Measurements from ENCODE around the gene SH3BP1. TPM values are rescaled to one million over a fixed set of nuclear protein-coding genes. Genes with fewer than 3 reads are reported as not detected.

Gene SH3BP1
- total RNA-seq, 1 donor from 2014 or later, result 1.3 TPM

GRCh38 chr22:37616201-37617083 lies 23.0 kb upstream of the SH3BP1 start:
- DNase-seq (ENCODE audit: low read depth in 2 of 2), result no peak

DNA sequence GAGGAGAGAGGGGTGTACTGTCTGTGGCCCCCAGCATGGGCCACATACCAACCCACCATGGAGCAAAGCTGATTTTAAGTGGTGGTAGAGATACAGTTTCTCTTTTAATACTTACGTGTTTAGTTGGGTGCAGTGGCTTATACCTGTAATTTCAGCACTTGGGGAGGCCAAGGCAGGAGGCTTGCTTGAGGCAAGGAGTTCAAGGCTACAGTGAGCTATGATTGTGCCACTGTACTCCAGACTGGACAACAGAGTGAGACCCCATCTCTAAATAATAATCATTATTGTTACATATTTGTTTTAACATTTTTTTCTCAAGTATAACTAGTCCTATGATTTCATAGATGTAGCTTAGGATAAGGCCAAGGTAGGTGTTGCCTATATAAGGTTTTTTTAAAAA lies 22.0 kb upstream of the SH3BP1 start:
- no peak for DNase-seq (ENCODE audit: low read depth in 2 of 2)

DNA sequence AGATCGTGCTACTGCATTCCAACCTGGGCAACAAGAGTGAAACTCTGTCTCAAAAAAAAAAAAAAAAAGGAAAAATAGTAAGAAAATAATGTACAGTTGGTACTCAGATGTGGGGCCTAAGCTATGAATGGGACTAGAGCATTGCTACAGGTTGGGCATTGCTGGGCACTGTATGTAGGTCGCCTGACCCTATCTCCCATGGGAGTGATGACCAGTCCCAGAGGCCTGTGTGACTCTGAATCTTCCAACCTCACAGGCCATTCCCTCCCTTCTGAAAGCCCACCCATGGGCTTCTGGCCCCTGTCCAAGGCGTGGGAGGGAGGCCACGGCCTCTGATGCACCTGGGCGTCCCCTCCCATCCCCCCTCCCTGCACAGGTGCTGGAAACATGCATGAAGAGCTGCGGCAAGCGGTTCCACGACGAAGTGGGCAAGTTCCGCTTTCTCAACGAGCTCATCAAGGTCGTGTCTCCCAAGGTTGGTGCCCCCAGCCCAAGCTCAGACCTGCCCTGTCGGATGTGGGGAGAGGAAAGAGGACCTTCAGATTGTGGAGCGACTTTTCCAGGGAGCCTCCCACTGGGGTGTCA lies 21.3 kb upstream of the SH3BP1 start:
- DNase-seq (ENCODE audit: low read depth in 2 of 2), result no peak

DNA sequence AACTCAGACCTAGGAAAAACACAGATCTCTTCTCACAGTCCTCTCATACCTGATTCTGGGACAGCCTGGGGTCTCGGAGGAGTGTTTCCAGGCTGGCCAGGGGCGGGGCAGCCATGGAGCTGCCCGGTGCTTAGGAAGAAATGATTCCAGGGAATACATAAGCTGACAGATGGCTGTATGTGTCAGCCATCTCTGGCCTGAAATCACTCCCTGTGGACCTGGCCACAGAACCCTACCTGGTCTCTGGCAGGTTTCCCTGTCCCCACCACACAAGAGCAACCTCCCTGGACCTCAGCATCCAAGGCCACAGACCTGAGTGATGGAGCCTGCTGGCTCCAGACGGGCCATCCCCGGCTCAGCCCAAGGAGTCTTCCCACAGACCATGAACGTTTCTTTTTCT lies 20.8 kb upstream of the SH3BP1 start:
- DNase-seq (ENCODE audit: low read depth in 2 of 2), result no peak

- no peak for DNase-seq (ENCODE audit: low read depth in 2 of 2)
Measured at GRCh38 chr22:37619991-37620390, 19.5 kb upstream of the SH3BP1 start.

DNA sequence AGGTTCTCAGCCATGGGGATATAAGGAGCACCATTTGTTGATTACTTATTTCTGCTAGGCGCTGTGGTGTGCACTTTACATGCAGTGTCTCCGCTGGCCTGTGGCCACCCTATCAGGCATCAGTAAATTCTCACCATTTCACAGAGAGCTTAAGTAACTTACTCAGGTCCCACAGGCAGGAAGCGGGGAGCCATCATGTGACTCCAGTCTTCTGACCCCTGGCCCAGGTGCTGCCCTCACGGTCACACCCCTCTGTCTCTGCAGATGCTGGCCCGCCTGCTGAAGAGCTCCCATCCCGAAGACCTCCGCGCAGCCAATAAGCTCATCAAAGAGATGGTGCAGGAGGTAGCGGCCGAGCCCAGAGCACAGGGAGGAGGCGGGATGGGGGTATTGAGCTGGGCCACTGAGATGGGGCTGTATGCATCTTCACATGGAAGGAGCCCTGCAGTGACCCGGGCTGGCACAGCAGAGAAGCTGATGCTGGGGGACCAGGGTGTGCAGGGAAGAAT lies 18.1 kb upstream of the SH3BP1 start:
- no peak for DNase-seq (ENCODE audit: low read depth in 2 of 2)

- peak in 1 of 2 donors; percentile 57 for DNase-seq (ENCODE audit: low read depth in 2 of 2)
Measured at GRCh38 chr22:37623075-37624016, 16.1 kb upstream of the SH3BP1 start.

DNA sequence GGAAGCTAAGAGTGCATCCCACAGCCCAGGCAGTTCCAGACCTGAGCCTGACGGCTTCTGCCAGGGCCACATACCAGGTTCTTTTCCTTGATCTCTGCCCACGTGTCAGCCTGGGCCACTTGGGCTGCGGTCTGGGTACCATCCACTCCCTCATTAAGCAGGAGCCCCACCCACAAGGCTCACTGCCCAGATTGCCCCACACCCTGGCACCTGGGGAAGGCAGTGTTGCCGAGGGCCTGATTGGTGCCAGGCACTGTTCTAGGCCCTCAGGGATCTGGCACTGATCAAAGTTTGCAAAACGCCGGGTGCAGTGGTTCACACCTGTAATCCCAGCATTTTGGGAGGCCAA lies 15.5 kb upstream of the SH3BP1 start:
- DNase-seq (ENCODE audit: low read depth in 2 of 2), result no peak

DNA sequence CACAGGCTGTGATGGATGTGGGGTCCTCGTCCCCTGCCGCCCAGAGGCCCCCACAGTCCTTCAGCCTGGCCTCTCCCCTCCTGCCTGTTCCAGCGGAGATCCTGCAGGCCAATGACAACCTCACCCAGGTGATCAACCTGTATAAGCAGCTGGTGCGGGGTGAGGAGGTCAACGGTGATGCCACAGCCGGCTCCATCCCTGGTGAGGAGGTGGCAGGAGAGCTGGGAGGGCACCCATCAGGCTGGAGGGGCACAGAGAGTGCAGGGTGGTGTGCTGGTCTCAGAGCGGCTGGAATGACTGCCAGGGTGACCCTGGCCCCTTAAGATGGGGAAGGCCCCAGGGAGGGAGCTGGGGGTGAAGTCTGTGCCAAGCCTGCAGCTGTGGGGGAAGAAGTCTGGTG lies 14.6 kb upstream of the SH3BP1 start:
- DNase-seq (ENCODE audit: low read depth in 2 of 2), result no peak

DNA sequence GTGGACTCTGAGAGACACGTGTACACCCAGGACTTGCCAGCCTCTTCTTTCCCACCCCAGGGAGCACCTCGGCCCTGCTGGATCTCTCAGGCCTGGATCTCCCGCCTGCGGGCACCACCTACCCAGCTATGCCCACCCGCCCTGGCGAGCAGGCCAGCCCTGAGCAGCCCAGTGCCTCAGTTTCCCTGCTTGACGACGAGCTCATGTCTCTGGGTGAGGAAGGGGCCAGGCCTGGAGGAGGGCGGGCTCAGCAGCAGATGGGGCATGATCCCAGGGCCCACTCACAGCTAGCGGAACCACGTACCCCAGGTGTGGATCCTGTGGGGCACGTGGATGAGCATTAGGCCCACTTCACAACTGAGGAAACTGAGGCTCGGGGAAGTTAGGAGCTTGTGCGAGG lies 13.7 kb upstream of the SH3BP1 start:
- DNase-seq (ENCODE audit: low read depth in 2 of 2), result no peak

DNA sequence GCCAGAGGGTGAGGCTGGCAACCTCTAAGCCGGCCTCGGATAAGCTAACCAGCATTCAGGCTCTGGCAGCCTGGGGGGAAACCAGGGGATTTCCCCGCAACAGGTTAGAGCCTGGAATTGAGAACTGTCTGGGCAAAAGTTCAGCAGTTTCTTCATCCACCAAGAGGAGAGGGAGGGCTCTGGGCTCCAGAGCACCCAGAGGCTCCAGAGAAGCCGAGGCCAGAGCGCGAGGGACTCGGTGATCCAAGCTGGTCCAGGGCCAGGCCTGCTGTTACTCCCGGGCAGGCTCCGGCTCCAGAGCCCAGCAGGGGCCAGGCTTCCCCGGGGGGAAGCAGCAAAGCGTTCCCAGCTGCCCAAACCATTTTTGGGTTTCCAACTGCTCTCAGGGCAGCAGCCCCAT lies 13.3 kb upstream of the SH3BP1 start:
- DNase-seq (ENCODE audit: low read depth in 2 of 2), result no peak

DNA sequence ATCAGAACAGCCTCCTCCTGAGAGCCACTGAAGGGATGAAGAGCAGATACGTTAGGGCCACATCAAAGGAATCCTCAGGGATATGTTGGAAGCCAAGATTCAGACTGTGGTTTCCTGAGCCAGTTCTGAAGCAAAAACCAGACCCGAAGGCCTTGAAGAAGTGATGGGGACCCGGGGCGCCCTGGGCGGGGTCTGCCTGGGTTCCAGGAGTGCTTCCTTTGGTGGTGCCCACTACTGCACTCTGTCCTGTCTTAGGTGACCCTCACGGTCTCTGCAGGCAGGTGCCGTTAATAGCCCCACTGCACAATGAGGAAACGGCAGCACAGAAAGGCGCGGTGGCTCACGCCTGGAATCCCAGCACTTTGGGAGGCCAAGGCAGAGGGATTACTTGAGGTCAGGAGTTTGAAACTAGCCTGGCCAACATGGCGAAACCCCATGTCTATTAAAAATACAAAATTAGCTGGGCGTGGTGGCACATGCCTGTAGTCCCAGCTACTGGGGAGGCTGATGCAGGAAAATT lies 12.9 kb upstream of the SH3BP1 start:
- DNase-seq (ENCODE audit: low read depth in 2 of 2), result no peak

GRCh38 chr22:37627121-37627520 lies 12.3 kb upstream of the SH3BP1 start:
- DNase-seq (ENCODE audit: low read depth in 2 of 2), result no peak

DNA sequence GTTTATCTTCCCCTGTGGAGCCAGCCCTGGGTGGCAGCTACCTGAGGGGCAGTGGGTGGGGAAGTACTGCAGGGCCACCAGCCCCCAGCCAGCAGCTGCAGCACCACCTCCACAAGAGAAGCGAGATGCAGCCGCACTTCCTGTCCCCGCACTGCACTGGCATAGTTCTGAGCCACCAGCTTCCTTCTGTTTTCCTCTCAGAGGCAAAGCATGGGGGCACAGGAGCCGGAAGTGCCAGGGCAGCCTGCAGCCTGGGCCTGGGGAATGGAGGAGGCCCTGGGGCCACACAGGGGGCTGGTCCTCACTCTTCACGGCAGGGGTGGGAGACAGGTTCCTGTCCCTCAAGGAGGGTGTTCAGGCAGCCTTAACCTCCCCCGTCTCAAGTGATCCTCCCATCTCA lies 11.9 kb upstream of the SH3BP1 start:
- peak in 1 of 2 donors; percentile 19 for DNase-seq (ENCODE audit: low read depth in 2 of 2)

GRCh38 chr22:37628830-37629229 lies 10.6 kb upstream of the SH3BP1 start:
- no peak for DNase-seq (ENCODE audit: low read depth in 2 of 2)

- no peak for DNase-seq (ENCODE audit: low read depth in 2 of 2)
Measured at GRCh38 chr22:37629928-37630327, 9.5 kb upstream of the SH3BP1 start.

GRCh38 chr22:37630839-37631435 lies 8.5 kb upstream of the SH3BP1 start:
- DNase-seq (ENCODE audit: low read depth in 2 of 2), result no peak

DNA sequence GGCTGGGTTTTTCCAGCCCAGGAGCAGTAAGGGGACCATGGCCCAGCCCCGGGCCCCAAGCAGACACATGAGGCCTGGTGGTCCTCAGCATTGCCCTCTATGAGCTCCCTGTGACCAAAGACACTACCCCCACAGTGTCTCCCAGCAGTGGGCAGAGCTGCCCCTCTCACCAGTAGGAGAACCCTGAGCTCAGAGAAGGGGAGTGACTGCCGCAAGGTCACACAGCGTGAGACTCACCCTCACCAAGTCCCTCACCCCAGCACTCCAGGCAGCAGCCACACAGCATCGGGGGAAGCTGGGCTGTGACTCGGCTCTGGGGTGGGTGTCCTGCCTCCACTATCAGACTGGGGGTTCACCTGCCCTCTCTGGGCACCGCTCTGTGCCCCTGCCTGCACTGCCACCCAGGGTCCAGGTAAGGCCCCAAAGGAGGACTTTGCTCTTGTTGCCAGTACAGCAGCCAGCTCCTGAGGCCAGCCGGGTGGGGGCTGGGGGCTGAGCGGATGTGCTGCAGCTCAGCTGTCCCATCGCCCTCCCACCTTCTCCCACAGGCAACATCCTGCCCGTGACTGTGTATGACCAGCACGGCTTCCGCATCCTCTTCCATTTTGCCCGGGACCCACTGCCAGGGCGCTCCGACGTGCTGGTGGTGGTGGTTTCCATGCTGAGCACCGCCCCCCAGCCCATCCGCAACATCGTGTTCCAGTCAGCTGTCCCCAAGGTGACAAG lies 7.9 kb upstream of the SH3BP1 start:
- peak; percentile 76 to 86 for DNase-seq (ENCODE audit: low read depth in 2 of 2)

DNA sequence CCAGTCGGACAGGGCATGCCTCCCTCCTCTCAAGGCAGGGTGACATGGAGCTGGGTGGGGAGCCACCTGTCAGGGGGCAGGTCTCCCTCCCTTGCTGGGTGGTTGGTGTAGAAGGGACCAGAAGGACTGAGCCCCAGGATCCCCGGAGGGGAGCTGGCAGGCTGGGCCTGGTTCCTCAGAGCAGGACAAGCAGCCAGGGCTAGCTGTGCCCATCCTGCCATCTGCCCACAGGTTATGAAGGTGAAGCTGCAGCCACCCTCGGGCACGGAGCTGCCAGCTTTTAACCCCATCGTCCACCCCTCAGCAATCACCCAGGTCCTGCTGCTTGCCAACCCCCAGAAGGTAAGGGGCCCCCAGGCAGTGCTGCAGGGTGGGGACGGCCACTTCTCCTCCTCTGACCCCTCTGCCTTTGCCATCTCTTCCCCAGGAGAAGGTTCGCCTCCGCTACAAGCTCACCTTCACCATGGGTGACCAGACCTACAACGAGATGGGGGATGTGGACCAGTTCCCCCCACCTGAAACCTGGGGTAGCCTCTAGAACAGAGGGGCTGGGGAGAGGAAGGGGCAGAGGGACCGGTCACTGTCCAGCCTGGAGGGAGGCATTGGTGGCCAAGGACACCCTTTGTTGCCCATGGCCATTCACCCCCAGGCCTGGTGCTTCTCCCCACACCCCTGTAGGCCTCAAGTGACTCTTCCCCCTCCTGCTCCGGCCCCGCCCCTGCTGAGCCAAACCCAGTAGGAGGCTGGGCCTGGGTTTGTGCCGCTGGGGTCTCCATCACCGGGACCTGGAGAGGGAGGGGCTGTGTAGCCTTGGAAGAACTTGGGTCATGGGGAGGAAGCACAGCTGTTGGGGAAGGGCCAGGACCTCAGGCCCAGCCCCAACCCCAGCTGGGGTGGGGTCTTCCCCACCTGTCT lies 7.0 kb upstream of the SH3BP1 start:
- no peak for DNase-seq (ENCODE audit: low read depth in 2 of 2)

Data from dermis microvascular lymphatic vessel endothelial cell (primary cell).